Parathyroid adenoma (tissue), 2 donors: Measurements from ENCODE around the gene NOP16.
A peak's percentile ranks its signal among the peaks of the same experiment; 100 is the strongest.

Experiments
- H2AFZ ChIP-seq: fragments of 300-600 bp; sonication (generic); one replicate; pipeline ENCODE4 v1.7.0; 2017; ENCODE audit warnings: antibody characterized with exemption, mild to moderate bottlenecking
- H3K27ac ChIP-seq: fragments of 300-600 bp; sonication (generic); one replicate; pipeline ENCODE4 v1.7.0; 2017
- H3K27me3 ChIP-seq: fragments of 300-600 bp; sonication (generic); one replicate; pipeline ENCODE4 v1.7.0; 2017; ENCODE audit warnings: low read length; ENCODE audit not compliant: control insufficient read depth, insufficient read depth
- H3K36me3 ChIP-seq: fragments of 300-600 bp; sonication (generic); one replicate; pipeline ENCODE4 v1.7.0; 2017; ENCODE audit warnings: low read length; ENCODE audit not compliant: control insufficient read depth, insufficient read depth
- H3K4me1 ChIP-seq: fragments of 300-600 bp; sonication (generic); one replicate; pipeline ENCODE4 v1.7.0; 2017; ENCODE audit warnings: control low read depth
- H3K4me2 ChIP-seq: fragments of 300-600 bp; sonication (generic); one replicate; pipeline ENCODE4 v1.7.0; 2017; ENCODE audit warnings: low read length
- H3K4me3 ChIP-seq: fragments of 300-600 bp; sonication (generic); one replicate; pipeline ENCODE4 v1.7.0; 2017; ENCODE audit warnings: low read depth, low read length
- H3K79me2 ChIP-seq: fragments of 300-600 bp; sonication (generic); one replicate; pipeline ENCODE4 v1.7.0; 2017; ENCODE audit warnings: control low read depth
- H3K9ac ChIP-seq: fragments of 300-600 bp; sonication (generic); one replicate; pipeline ENCODE4 v1.7.0; 2017; ENCODE audit warnings: mild to moderate bottlenecking
- H3K9me3 ChIP-seq: fragments of 300-600 bp; sonication (generic); one replicate; pipeline ENCODE4 v1.7.0; 2017; ENCODE audit warnings: low read length; ENCODE audit not compliant: control insufficient read depth
- CTCF ChIP-seq: fragments of 300-600 bp; sonication (generic); IDR thresholded peaks from one replicate; pipeline ENCODE4 v1.7.0; 2017; ENCODE audit warnings: antibody characterized with exemption, mild to moderate bottlenecking
- donor health status: primary hyperparathyroidism.

NOP16 gene

GRCh38 chr5:176365351-176366231 is 22.8 kb downstream of the NOP16 start, which contains the start of gene ARL10:
ARL10 (plus strand) TSS chr5:176365487; CDS start chr5:176365564, 77 bp downstream.
- H3K4me1 ChIP-seq = no peaks in the 10 kb centered on the region
- no peak for TF ChIP-seq CTCF
- peak within 1 kb of the TSS; percentile 25 for H3K4me3 ChIP-seq
- peak within 1 kb of the TSS; percentile 98 for H2AFZ ChIP-seq
- peaks cover 11% of the 10 kb centered on the region for H3K79me2 ChIP-seq
- H3K27ac ChIP-seq = no peak within 1 kb of the TSS
- H3K9ac ChIP-seq = no peak within 1 kb of the TSS
- no peaks in the 10 kb centered on the region for H3K36me3 ChIP-seq
- H3K4me2 ChIP-seq = peak within 1 kb of the TSS; percentile 45
- H3K9me3 ChIP-seq = no peaks in the 10 kb centered on the region
- H3K27me3 ChIP-seq = no peaks in the 10 kb centered on the region

GRCh38 chr5:176364765-176365350 is 23.5 kb downstream of the NOP16 start:
- H3K27ac ChIP-seq = no peak overlapping the region
- no peak for TF ChIP-seq CTCF
- no peaks in the 10 kb centered on the region for H3K27me3 ChIP-seq
- peak overlapping the region; percentile 98 for H2AFZ ChIP-seq
- H3K4me2 ChIP-seq = peak overlapping the region; percentile 45
- no peaks in the 10 kb centered on the region for H3K9me3 ChIP-seq
- peak overlapping the region; percentile 25 for H3K4me3 ChIP-seq
- H3K4me1 ChIP-seq = no peaks in the 10 kb centered on the region
- H3K79me2 ChIP-seq = peaks cover 11% of the 10 kb centered on the region
- no peaks in the 10 kb centered on the region for H3K36me3 ChIP-seq
- no peak overlapping the region for H3K9ac ChIP-seq

- H3K4me2 ChIP-seq = peak overlapping the region; percentile 76
- H3K4me1 ChIP-seq = no peaks in the 10 kb centered on the region
- H2AFZ ChIP-seq = peak overlapping the region; percentile 82
- H3K4me3 ChIP-seq = peak overlapping the region; percentile 96
- H3K27me3 ChIP-seq = no peaks in the 10 kb centered on the region
- H3K79me2 ChIP-seq = peaks cover 18% of the 10 kb centered on the region
- no peak overlapping the region for H3K27ac ChIP-seq
- no peak overlapping the region for H3K9ac ChIP-seq
- H3K36me3 ChIP-seq = no peaks in the 10 kb centered on the region
- no peak for TF ChIP-seq CTCF
- H3K9me3 ChIP-seq = no peaks in the 10 kb centered on the region
Observed at GRCh38 chr5:176362233-176362490, 26.2 kb downstream of the NOP16 start.

- Histone ChIP-seq H3K27me3 (no peaks in the 10 kb centered on the region), H3K36me3 (no peaks in the 10 kb centered on the region), H3K4me3 (peak within 1 kb of the TSS; percentile 96), H3K9ac (peak within 1 kb of the TSS; percentile 91), H3K4me1 (peaks cover 2% of the 10 kb centered on the region), H3K79me2 (peaks cover 21% of the 10 kb centered on the region), H2AFZ (peak within 1 kb of the TSS; percentile 82), H3K27ac (peak within 1 kb of the TSS; percentile 40), H3K9me3 (no peaks in the 10 kb centered on the region), H3K4me2 (peak within 1 kb of the TSS; percentile 89)
- TF ChIP-seq CTCF = peak; percentile 13
Observed at GRCh38 chr5:176361437-176362232, 26.8 kb downstream of the NOP16 start, which contains the start of gene KIAA1191. KIAA1191 (minus strand) TSS chr5:176361764; CDS start chr5:176359508, 2,256 bp downstream.
